Keratinocyte (primary cell): ENCODE results near the gene CFAP58.

Experiments
- EZH2 ChIP-seq: IDR thresholded peaks from one replicate; pipeline ENCODE4 v1.6.1; 2012; ENCODE audit warnings: inconsistent platforms, mild to moderate bottlenecking, low read length, moderate library complexity
- TF ChIP-seq, protein P1 (sequence below), 3 experiments: IDR thresholded peaks in 1 of 3; conservative IDR thresholded peaks in 1 of 3; optimal IDR thresholded peaks in 1 of 3; 2 replicates in 2 of 3; 3 replicates in 1 of 3; pipeline versions ENCODE3 to v1.5.1; 2011; ENCODE audit warnings: low read length in 3 of 3, mild to moderate bottlenecking in 3 of 3, moderate library complexity in 2 of 3, control low read depth in 1 of 3, inconsistent platforms in 1 of 3; ENCODE audit not compliant: insufficient read depth in 2 of 3; ENCODE audit errors: extremely low read depth in 1 of 3

DNA sequence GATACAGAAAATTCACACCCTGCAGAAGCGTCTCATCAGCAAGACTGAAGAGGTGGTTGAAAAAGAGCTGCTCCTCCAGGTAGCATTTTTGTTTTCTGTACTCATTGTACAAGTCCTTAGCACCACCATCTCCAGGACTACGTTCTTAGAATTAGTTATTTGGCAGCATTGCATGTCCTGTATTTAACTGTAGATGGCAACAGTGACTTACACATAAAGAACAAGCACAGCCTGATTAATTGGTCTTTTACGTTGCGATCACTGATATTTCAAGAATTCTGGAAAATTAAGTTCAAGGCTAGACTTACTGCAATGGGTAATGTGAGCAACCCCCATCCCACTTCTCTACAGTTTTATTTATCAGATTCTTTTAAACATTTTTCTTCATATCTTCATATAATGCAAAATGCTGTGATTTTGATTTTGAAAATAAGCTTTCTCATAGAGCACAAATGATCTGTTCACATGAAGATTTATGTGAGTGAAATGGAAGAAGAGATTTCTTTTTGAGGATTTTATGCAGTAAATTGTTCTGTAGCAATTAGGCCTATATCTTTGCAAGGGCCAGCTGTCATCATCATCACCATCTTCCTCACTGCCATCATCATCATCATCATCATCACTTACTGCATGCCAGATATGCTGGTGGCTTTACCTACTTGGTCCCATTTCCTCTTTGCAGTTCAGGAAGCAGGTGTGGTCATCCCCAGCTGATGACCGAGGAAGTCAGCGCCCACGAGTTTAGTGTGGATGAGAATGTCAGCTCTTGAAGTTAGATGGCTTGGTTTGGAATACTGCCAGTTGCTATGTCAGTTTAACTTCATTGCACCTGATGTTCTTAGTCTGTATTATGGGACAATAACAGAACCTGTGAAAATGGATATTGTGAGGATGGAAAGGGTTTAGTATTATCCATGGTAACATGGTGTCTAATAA is 53.4 kb downstream of the CFAP58 start:
- TF ChIP-seq, protein P1, sequence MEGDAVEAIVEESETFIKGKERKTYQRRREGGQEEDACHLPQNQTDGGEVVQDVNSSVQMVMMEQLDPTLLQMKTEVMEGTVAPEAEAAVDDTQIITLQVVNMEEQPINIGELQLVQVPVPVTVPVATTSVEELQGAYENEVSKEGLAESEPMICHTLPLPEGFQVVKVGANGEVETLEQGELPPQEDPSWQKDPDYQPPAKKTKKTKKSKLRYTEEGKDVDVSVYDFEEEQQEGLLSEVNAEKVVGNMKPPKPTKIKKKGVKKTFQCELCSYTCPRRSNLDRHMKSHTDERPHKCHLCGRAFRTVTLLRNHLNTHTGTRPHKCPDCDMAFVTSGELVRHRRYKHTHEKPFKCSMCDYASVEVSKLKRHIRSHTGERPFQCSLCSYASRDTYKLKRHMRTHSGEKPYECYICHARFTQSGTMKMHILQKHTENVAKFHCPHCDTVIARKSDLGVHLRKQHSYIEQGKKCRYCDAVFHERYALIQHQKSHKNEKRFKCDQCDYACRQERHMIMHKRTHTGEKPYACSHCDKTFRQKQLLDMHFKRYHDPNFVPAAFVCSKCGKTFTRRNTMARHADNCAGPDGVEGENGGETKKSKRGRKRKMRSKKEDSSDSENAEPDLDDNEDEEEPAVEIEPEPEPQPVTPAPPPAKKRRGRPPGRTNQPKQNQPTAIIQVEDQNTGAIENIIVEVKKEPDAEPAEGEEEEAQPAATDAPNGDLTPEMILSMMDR (optimal IDR thresholded peaks at IDR 0.05 in 1 of 3, IDR thresholded peaks at IDR 0.05 in 1 of 3, conservative IDR thresholded peaks at IDR 0.05 in 1 of 3; ENCODE audit: extremely low read depth in 1 of 3, insufficient read depth in 2 of 3, low read length in 3 of 3), result peak in 2 of 3 experiments; percentile 55 to 84
- TF ChIP-seq EZH2, result no peak
